ENCODE results near the gene VTI1A. TPM values are rescaled to one million over a fixed set of nuclear protein-coding genes. Genes with fewer than 3 reads are reported as not detected.

Gene VTI1A
- total and polyA plus RNA-seq, 2 experiments from 2014 or later: 26.8 to 31.0 TPM

DNA sequence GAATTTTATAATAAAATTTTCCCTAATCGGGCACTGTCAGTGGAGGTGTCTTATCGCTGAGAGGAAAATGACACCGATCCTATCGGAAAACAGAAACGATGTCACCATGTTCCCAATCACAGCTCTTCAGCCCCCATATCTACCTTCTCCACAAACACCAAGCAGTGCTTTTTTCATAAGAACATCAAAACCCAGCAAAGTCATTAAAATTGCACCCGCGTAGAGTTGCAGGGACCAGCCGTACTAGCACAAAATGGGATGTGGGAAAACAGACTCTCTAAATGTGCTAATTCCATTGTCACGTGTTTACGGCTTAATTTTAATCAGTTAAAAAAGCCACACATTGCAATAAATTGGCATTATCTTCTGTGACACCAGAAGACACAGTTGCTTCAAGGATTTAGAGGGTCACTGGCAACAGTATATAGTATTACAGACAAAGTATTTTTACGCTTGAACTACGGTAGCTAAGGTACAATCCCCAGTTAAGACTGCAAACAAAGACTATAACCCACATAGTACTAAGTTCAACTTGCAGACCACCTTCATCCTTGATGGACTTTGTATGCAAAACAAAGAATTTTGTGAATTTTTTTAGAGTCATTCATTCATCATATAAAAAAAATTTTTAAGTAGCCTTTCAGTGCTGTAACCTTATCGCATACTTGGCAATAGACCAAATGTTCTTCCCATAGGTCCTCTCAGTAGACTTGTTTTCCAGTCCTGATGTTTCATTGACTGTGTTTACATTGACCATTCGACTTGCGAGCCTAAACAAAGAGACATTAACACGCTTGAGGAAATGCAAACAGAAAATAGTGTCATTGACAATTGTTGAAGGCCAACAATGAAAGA, 116.0 kb downstream of the VTI1A start:
- Mint-ChIP-seq H3K27me3 (ENCODE audit: insufficient read depth, low read depth, poor library complexity) (peaks cover 3% of the 10 kb centered on the region), H3K4me3 (no peak overlapping the region), H3K27ac (0 out of 2 replicates have a peak overlapping the region, but pooled peaks have one; percentile 15), H3K36me3 (ENCODE audit: low read depth) (no peaks in the 10 kb centered on the region), H3K4me1 (peaks cover 43% of the 10 kb centered on the region), H3K9me3 (no peaks in the 10 kb centered on the region)
- H3K36me3 ChIP-seq (ENCODE audit: insufficient read depth): no peaks in the 10 kb centered on the region
- no peaks in the 10 kb centered on the region for H3K9me2 ChIP-seq (ENCODE audit: insufficient read depth)
- H2AFZ ChIP-seq: no peak overlapping the region
- no peak overlapping the region for H3K4me3 ChIP-seq
- H3K4me2 ChIP-seq: 0 out of 2 replicates have a peak overlapping the region, but pooled peaks have one; percentile 13
- no peak for DNase-seq (ENCODE audit: low spot score)
- H3F3A ChIP-seq (replicated peaks; ENCODE audit: low read depth): no peaks in the 10 kb centered on the region
- H4K20me1 ChIP-seq (replicated peaks; ENCODE audit: insufficient read depth): no peaks in the 10 kb centered on the region
- no peak for ATAC-seq
- no peak overlapping the region for H3K27ac ChIP-seq (ENCODE audit: low read depth)
- H3K27me3 ChIP-seq (ENCODE audit: insufficient read depth): no peaks in the 10 kb centered on the region
- TF ChIP-seq STAT1 (IDR thresholded peaks at IDR 0.05; ENCODE audit: unreplicated experiment): no peak
- TF ChIP-seq EZH2 (IDR thresholded peaks at IDR 0.05; ENCODE audit: low read depth, unreplicated experiment): no peak
- no peak for TF ChIP-seq EZH2phosphoT487 (IDR thresholded peaks at IDR 0.05; ENCODE audit: unreplicated experiment)
- TF ChIP-seq, protein P1, sequence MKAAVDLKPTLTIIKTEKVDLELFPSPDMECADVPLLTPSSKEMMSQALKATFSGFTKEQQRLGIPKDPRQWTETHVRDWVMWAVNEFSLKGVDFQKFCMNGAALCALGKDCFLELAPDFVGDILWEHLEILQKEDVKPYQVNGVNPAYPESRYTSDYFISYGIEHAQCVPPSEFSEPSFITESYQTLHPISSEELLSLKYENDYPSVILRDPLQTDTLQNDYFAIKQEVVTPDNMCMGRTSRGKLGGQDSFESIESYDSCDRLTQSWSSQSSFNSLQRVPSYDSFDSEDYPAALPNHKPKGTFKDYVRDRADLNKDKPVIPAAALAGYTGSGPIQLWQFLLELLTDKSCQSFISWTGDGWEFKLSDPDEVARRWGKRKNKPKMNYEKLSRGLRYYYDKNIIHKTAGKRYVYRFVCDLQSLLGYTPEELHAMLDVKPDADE (IDR thresholded peaks at IDR 0.05): no peak
- TF ChIP-seq, protein P2, sequence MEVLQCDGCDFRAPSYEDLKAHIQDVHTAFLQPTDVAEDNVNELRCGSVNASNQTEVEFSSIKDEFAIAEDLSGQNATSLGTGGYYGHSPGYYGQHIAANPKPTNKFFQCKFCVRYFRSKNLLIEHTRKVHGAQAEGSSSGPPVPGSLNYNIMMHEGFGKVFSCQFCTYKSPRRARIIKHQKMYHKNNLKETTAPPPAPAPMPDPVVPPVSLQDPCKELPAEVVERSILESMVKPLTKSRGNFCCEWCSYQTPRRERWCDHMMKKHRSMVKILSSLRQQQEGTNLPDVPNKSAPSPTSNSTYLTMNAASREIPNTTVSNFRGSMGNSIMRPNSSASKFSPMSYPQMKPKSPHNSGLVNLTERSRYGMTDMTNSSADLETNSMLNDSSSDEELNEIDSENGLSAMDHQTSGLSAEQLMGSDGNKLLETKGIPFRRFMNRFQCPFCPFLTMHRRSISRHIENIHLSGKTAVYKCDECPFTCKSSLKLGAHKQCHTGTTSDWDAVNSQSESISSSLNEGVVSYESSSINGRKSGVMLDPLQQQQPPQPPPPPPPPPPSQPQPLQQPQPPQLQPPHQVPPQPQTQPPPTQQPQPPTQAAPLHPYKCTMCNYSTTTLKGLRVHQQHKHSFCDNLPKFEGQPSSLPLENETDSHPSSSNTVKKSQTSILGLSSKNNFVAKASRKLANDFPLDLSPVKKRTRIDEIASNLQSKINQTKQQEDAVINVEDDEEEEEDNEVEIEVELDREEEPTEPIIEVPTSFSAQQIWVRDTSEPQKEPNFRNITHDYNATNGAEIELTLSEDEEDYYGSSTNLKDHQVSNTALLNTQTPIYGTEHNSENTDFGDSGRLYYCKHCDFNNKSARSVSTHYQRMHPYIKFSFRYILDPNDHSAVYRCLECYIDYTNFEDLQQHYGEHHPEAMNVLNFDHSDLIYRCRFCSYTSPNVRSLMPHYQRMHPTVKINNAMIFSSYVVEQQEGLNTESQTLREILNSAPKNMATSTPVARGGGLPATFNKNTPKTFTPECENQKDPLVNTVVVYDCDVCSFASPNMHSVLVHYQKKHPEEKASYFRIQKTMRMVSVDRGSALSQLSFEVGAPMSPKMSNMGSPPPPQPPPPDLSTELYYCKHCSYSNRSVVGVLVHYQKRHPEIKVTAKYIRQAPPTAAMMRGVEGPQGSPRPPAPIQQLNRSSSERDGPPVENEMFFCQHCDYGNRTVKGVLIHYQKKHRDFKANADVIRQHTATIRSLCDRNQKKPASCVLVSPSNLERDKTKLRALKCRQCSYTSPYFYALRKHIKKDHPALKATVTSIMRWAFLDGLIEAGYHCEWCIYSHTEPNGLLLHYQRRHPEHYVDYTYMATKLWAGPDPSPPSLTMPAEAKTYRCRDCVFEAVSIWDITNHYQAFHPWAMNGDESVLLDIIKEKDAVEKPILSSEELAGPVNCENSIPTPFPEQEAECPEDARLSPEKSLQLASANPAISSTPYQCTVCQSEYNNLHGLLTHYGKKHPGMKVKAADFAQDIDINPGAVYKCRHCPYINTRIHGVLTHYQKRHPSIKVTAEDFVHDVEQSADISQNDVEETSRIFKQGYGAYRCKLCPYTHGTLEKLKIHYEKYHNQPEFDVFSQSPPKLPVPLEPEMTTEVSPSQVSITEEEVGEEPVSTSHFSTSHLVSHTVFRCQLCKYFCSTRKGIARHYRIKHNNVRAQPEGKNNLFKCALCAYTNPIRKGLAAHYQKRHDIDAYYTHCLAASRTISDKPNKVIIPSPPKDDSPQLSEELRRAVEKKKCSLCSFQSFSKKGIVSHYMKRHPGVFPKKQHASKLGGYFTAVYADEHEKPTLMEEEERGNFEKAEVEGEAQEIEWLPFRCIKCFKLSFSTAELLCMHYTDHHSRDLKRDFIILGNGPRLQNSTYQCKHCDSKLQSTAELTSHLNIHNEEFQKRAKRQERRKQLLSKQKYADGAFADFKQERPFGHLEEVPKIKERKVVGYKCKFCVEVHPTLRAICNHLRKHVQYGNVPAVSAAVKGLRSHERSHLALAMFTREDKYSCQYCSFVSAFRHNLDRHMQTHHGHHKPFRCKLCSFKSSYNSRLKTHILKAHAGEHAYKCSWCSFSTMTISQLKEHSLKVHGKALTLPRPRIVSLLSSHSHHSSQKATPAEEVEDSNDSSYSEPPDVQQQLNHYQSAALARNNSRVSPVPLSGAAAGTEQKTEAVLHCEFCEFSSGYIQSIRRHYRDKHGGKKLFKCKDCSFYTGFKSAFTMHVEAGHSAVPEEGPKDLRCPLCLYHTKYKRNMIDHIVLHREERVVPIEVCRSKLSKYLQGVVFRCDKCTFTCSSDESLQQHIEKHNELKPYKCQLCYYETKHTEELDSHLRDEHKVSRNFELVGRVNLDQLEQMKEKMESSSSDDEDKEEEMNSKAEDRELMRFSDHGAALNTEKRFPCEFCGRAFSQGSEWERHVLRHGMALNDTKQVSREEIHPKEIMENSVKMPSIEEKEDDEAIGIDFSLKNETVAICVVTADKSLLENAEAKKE (CRISPR knock-in tag; IDR thresholded peaks at IDR 0.05): no peak
- TF ChIP-seq, protein P3, sequence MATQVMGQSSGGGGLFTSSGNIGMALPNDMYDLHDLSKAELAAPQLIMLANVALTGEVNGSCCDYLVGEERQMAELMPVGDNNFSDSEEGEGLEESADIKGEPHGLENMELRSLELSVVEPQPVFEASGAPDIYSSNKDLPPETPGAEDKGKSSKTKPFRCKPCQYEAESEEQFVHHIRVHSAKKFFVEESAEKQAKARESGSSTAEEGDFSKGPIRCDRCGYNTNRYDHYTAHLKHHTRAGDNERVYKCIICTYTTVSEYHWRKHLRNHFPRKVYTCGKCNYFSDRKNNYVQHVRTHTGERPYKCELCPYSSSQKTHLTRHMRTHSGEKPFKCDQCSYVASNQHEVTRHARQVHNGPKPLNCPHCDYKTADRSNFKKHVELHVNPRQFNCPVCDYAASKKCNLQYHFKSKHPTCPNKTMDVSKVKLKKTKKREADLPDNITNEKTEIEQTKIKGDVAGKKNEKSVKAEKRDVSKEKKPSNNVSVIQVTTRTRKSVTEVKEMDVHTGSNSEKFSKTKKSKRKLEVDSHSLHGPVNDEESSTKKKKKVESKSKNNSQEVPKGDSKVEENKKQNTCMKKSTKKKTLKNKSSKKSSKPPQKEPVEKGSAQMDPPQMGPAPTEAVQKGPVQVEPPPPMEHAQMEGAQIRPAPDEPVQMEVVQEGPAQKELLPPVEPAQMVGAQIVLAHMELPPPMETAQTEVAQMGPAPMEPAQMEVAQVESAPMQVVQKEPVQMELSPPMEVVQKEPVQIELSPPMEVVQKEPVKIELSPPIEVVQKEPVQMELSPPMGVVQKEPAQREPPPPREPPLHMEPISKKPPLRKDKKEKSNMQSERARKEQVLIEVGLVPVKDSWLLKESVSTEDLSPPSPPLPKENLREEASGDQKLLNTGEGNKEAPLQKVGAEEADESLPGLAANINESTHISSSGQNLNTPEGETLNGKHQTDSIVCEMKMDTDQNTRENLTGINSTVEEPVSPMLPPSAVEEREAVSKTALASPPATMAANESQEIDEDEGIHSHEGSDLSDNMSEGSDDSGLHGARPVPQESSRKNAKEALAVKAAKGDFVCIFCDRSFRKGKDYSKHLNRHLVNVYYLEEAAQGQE (IDR thresholded peaks at IDR 0.05; ENCODE audit: unreplicated experiment): no peak
- no peak for TF ChIP-seq POLR2AphosphoS5 (IDR thresholded peaks at IDR 0.05; ENCODE audit: low read depth)
- TF ChIP-seq JUNB (IDR thresholded peaks at IDR 0.05; ENCODE audit: unreplicated experiment): no peak
- TF ChIP-seq CREB1 (CRISPR knock-in tag; IDR thresholded peaks at IDR 0.05; ENCODE audit: low read depth): no peak
- TF ChIP-seq, protein P4, sequence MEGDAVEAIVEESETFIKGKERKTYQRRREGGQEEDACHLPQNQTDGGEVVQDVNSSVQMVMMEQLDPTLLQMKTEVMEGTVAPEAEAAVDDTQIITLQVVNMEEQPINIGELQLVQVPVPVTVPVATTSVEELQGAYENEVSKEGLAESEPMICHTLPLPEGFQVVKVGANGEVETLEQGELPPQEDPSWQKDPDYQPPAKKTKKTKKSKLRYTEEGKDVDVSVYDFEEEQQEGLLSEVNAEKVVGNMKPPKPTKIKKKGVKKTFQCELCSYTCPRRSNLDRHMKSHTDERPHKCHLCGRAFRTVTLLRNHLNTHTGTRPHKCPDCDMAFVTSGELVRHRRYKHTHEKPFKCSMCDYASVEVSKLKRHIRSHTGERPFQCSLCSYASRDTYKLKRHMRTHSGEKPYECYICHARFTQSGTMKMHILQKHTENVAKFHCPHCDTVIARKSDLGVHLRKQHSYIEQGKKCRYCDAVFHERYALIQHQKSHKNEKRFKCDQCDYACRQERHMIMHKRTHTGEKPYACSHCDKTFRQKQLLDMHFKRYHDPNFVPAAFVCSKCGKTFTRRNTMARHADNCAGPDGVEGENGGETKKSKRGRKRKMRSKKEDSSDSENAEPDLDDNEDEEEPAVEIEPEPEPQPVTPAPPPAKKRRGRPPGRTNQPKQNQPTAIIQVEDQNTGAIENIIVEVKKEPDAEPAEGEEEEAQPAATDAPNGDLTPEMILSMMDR (conservative IDR thresholded peaks at IDR 0.05; ENCODE audit: low read depth in 2 of 2): no peak
- TF ChIP-seq ZNF114 (CRISPR knock-in tag; IDR thresholded peaks at IDR 0.05): no peak
- TF ChIP-seq ZNF331 (CRISPR knock-in tag; IDR thresholded peaks at IDR 0.05; ENCODE audit: low read depth): no peak
- no peak for TF ChIP-seq NANOG (IDR thresholded peaks at IDR 0.05; ENCODE audit: borderline replicate concordance)
- H3K4me1 ChIP-seq (ENCODE audit: insufficient read depth): peaks cover 32% of the 10 kb centered on the region
- H3K79me2 ChIP-seq (replicated peaks; ENCODE audit: insufficient read depth): no peaks in the 10 kb centered on the region
